Neuronal stem cell (in vitro differentiated cells): ENCODE results near the gene RUVBL2.

Experiments
- DNase-seq: peaks from one replicate; pipeline ENCODE4 v3.0.0-alpha.2; 2013; ENCODE audit warnings: low spot score
- H2AFZ ChIP-seq: one replicate; pipeline ENCODE4 v1.6.1; 2013; ENCODE audit warnings: mild to moderate bottlenecking, low read length, inconsistent platforms
- H2AK5ac ChIP-seq: 2 replicates; pipeline ENCODE4 v1.6.1; 2013; ENCODE audit warnings: low read depth, mild to moderate bottlenecking, inconsistent platforms, low read length, moderate library complexity, mixed read lengths
- H2BK120ac ChIP-seq: 2 replicates; pipeline ENCODE4 v1.6.1; 2013; ENCODE audit warnings: low read depth, mild to moderate bottlenecking, inconsistent platforms, low read length, moderate library complexity, mixed read lengths
- H2BK12ac ChIP-seq: one replicate; pipeline ENCODE4 v1.6.1; 2013; ENCODE audit warnings: low read length, inconsistent platforms
- H2BK15ac ChIP-seq: 2 replicates; pipeline ENCODE4 v1.6.1; 2013; ENCODE audit warnings: mild to moderate bottlenecking, low read length, inconsistent platforms, mixed read lengths
- H2BK5ac ChIP-seq: one replicate; pipeline ENCODE4 v1.6.1; 2013; ENCODE audit warnings: inconsistent platforms, mild to moderate bottlenecking, low read length, moderate library complexity
- H3K14ac ChIP-seq: one replicate; pipeline ENCODE4 v1.6.1; 2013; ENCODE audit warnings: low read length, inconsistent platforms
- H3K18ac ChIP-seq: 2 replicates; pipeline ENCODE4 v1.6.1; 2013; ENCODE audit warnings: low read length, inconsistent platforms
- H3K23ac ChIP-seq: 2 replicates; pipeline ENCODE4 v1.6.1; 2013; ENCODE audit warnings: low read depth, mild to moderate bottlenecking, mixed read lengths, low read length, inconsistent platforms; ENCODE audit not compliant: poor library complexity
- H3K27ac ChIP-seq: replicated peaks from 3 replicates; pipeline ENCODE4 v1.5.1; 2013; ENCODE audit warnings: low read length, inconsistent platforms
- H3K27me3 ChIP-seq, 3 experiments: 2 replicates each; pipeline ENCODE4 v1.6.1; 2013; ENCODE audit warnings: low read length in 3 of 3, mild to moderate bottlenecking in 2 of 3, inconsistent platforms in 1 of 3, low read depth in 1 of 3, mixed read lengths in 1 of 3, moderate library complexity in 1 of 3; ENCODE audit not compliant: control insufficient read depth in 3 of 3, insufficient read depth in 3 of 3
- H3K36me3 ChIP-seq, 2 donors: replicated peaks in 1 of 2; 2 replicates each; pipeline ENCODE4 v1.6.1; 2013; ENCODE audit warnings: low read length in 2 of 2; ENCODE audit not compliant: control insufficient read depth in 2 of 2, insufficient read depth in 2 of 2
- H3K4ac ChIP-seq: 2 replicates; pipeline ENCODE4 v1.6.1; 2013; ENCODE audit warnings: inconsistent platforms, mild to moderate bottlenecking, low read length, moderate library complexity
- H3K4me1 ChIP-seq, 2 donors: 1 replicate in 1 of 2; 2 replicates in 1 of 2; pipeline ENCODE4 v1.6.1; 2013; ENCODE audit warnings: low read length in 2 of 2, low read depth in 1 of 2; ENCODE audit not compliant: control insufficient read depth in 2 of 2, insufficient read depth in 1 of 2
- H3K4me2 ChIP-seq: one replicate; pipeline ENCODE4 v1.6.1; 2013; ENCODE audit warnings: mild to moderate bottlenecking, low read length, inconsistent platforms; ENCODE audit not compliant: insufficient read depth, poor library complexity, severe bottlenecking
- H3K4me3 ChIP-seq, 2 donors: 2 replicates each; pipeline ENCODE4 v1.5.1; 2013; ENCODE audit warnings: low read length in 2 of 2, mild to moderate bottlenecking in 2 of 2, inconsistent platforms in 1 of 2, moderate library complexity in 1 of 2
- H3K79me1 ChIP-seq: one replicate; pipeline ENCODE4 v1.6.1; 2013; ENCODE audit warnings: low read depth, mild to moderate bottlenecking, inconsistent platforms, low read length, moderate library complexity
- H3K9ac ChIP-seq: one replicate; pipeline ENCODE4 v1.6.1; 2013; ENCODE audit warnings: mild to moderate bottlenecking, low read depth, low read length, inconsistent platforms; ENCODE audit not compliant: poor library complexity
- H3K9me3 ChIP-seq, 2 donors: replicated peaks in 1 of 2; 2 replicates each; pipeline versions ENCODE3 to v1.6.1; 2013; ENCODE audit warnings: low read length in 2 of 2, mild to moderate bottlenecking in 2 of 2, inconsistent platforms in 1 of 2, low read depth in 1 of 2, mixed read lengths in 1 of 2, moderate library complexity in 1 of 2; ENCODE audit not compliant: control insufficient read depth in 2 of 2, insufficient read depth in 1 of 2
- H4K8ac ChIP-seq: one replicate; pipeline ENCODE4 v1.6.1; 2013; ENCODE audit warnings: low read depth, mild to moderate bottlenecking, inconsistent platforms, low read length, moderate library complexity
- H4K91ac ChIP-seq: one replicate; pipeline ENCODE4 v1.6.1; 2013; ENCODE audit warnings: low read length, low read depth, mild to moderate bottlenecking, inconsistent platforms; ENCODE audit not compliant: poor library complexity
- WGBS, 2 donors: extraction: QIAGEN DNeasy Blood & Tissue Kit; methylation state at CpG; one replicate each; pipeline ENCODE4 v1.1.7; 2013; ENCODE audit warnings: missing lambda C conversion rate in 2 of 2, mixed read lengths in 1 of 2; ENCODE audit not compliant: insufficient read length in 2 of 2, insufficient replicate concordance in 1 of 2; ENCODE audit errors: extremely low coverage in 2 of 2; 5-methylcytosine and 5-hydroxymethylcytosine counted together

The RUVBL2 gene

GRCh38 chr19:49016067-49016839 lies 22.6 kb downstream of the RUVBL2 start:
- Histone ChIP-seq H3K23ac (no peak overlapping the region), H2AFZ (no peak overlapping the region), H3K18ac (no peak overlapping the region), H3K9ac (peak overlapping the region; percentile 3), H3K14ac (no peak overlapping the region), H3K36me3 (peaks cover 21 to 54% of the 10 kb centered on the region in 2 donors), H2AK5ac (no peak overlapping the region), H3K9me3 (no peaks in the 10 kb centered on the region), H3K4ac (no peak overlapping the region), H4K8ac (no peak overlapping the region), H3K27me3 (peaks cover 0 to 25% (median 0%) of the 10 kb centered on the region in 3 experiments), H3K4me1 (peaks cover 9% of the 10 kb centered on the region in 2 donors), H3K4me3 (no peak overlapping the region), H3K79me1 (no peaks in the 10 kb centered on the region), H2BK120ac (no peak overlapping the region), H2BK12ac (no peak overlapping the region), H3K4me2 (no peak overlapping the region), H4K91ac (no peak overlapping the region), H2BK5ac (no peak overlapping the region), H3K27ac (no peak overlapping the region), H2BK15ac (no peak overlapping the region)
- no peak for DNase-seq
- WGBS, 2 donors = no CpG with 5 or more reads among the region's 29 CpGs

DNA sequence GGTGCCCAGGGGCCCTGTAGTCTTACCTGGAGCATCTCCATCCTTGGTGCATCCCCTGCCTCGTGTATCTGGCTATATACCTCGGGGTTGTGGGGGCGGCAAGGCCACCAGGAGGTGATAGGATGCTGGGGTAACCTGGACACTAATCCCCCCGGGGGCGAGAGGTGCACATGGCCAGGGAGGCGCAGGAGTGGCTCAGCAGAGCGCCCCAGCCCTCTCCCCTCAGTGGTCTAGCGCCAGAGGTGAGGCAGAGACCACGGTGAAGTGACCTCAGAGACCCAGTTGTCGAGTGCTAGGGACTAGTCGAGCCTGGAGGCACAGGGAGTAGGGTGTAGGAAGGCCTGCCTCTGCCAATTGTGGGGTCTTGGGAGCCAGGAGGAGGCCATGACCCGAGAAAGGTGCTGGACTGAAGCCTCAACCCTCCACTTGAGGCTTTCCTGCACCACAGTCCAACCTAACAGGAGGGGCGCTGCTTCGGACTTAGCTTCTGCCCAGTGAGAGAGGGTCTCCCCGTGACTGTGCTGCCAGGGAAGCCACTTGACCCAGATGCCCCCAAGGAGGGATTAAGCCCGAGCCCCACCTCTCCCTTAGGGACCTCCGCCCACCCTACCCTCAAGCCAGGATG lies 23.5 kb downstream of the RUVBL2 start, which contains the start of gene LHB:
LHB (minus strand) TSS at position 51 of the 625 bp plus-strand sequence; CDS start at position 41, 10 bp downstream.
- H3K27ac ChIP-seq = no peak within 1 kb of the TSS
- peak within 1 kb of the TSS; percentile 91 for H3K23ac ChIP-seq
- peaks cover 15 to 45% of the 10 kb centered on the region in 2 donors for H3K36me3 ChIP-seq
- peak within 1 kb of the TSS; percentile 75 for H2BK5ac ChIP-seq
- peaks cover 0 to 25% (median 0%) of the 10 kb centered on the region in 3 experiments for H3K27me3 ChIP-seq
- peak within 1 kb of the TSS in 1 of 2 donors; percentile 72 for H3K4me3 ChIP-seq
- H4K8ac ChIP-seq = no peak within 1 kb of the TSS
- peak within 1 kb of the TSS; percentile 57 for H3K4me2 ChIP-seq
- H3K9me3 ChIP-seq = no peaks in the 10 kb centered on the region
- H2AK5ac ChIP-seq = no peak within 1 kb of the TSS
- H2BK15ac ChIP-seq = no peak within 1 kb of the TSS
- H2AFZ ChIP-seq = no peak within 1 kb of the TSS
- peak within 1 kb of the TSS; percentile 71 for H3K14ac ChIP-seq
- H2BK120ac ChIP-seq = no peak within 1 kb of the TSS
- no peak for DNase-seq
- H3K79me1 ChIP-seq = no peaks in the 10 kb centered on the region
- no CpG with 5 or more reads among the region's 17 CpGs for WGBS, 2 donors
- H3K9ac ChIP-seq = peak within 1 kb of the TSS; percentile 24
- H4K91ac ChIP-seq = no peak within 1 kb of the TSS
- peaks cover 9% of the 10 kb centered on the region in 2 donors for H3K4me1 ChIP-seq
- peak within 1 kb of the TSS; percentile 15 for H3K18ac ChIP-seq
- no peak within 1 kb of the TSS for H2BK12ac ChIP-seq
- no peak within 1 kb of the TSS for H3K4ac ChIP-seq

DNA sequence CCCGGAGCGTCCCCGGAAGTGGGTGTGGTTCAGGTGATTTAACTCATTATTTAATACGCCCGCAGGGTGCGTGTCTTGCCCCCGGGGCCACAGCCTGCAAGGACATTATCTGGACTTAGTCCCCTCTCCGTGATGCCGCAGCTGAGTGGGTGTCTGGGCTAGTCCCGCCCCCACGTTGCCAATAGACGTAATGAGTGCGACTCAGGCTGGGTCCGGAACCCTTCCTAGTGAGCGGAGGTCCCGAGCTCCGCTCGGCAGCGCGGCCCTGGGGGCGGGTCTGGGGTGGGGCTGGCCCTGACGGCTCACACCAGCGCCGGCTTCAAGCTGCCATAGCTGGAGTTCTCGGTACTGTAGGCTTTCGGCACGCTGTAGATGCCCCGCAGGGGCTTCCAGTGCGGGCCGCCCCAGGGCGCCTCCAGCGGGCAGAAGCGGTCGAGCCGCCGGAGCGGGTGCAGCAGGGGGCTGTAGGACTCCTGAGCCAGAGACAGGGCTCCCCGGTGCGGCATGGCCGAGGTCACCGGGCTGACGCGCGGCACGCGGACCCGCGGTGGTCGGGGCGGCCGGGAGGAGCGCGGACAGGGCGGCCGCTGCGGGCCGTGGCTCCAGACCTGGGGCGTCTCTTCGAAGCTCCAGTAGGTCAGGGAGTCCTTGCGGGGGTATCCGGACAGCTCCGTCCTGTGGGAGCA lies 24.1 kb downstream of the RUVBL2 start:
- H3K79me1 ChIP-seq = no peaks in the 10 kb centered on the region
- no CpG with 5 or more reads among the region's 62 CpGs for WGBS, 2 donors
- H3K4ac ChIP-seq = no peak overlapping the region
- peak overlapping the region; percentile 57 for H3K4me2 ChIP-seq
- H4K91ac ChIP-seq = no peak overlapping the region
- H3K9ac ChIP-seq = peak overlapping the region; percentile 24
- DNase-seq = no peak
- H3K18ac ChIP-seq = peak overlapping the region; percentile 15
- H3K27ac ChIP-seq = no peak overlapping the region
- H3K27me3 ChIP-seq = peaks cover 0 to 25% (median 0%) of the 10 kb centered on the region in 3 experiments
- peak overlapping the region; percentile 75 for H2BK5ac ChIP-seq
- H2AK5ac ChIP-seq = peak overlapping the region; percentile 37
- no peak overlapping the region for H2BK15ac ChIP-seq
- H3K4me3 ChIP-seq = peak overlapping the region in 1 of 2 donors; percentile 72
- H3K9me3 ChIP-seq = no peaks in the 10 kb centered on the region
- H4K8ac ChIP-seq = no peak overlapping the region
- no peak overlapping the region for H2BK12ac ChIP-seq
- no peak overlapping the region for H2BK120ac ChIP-seq
- H2AFZ ChIP-seq = no peak overlapping the region
- H3K23ac ChIP-seq = peak overlapping the region; percentile 91
- peaks cover 9% of the 10 kb centered on the region in 2 donors for H3K4me1 ChIP-seq
- peaks cover 15 to 39% of the 10 kb centered on the region in 2 donors for H3K36me3 ChIP-seq
- peak overlapping the region; percentile 71 for H3K14ac ChIP-seq
